Sigmoid colon (tissue), 7 donors: ENCODE measurements around the gene CDC40. TPM values are rescaled to one million over a fixed set of nuclear protein-coding genes. Genes with fewer than 3 reads are reported as not detected.
"Not testable (repeated sequence)": the region's sequence is repeated elsewhere in the genome, so short reads cannot be mapped to it uniquely, and the experiment has no call there.

Experiments used
- DNase-seq: peaks from one replicate; pipeline ENCODE4 v3.0.0-alpha.2; 2019
- H3K27ac ChIP-seq, 4 donors: fragments of 200-600 bp; sonication (generic); one replicate each; pipeline ENCODE4 v1.5.1; 2016 to 2019; ENCODE audit warnings: mild to moderate bottlenecking in 1 of 4
- H3K27me3 ChIP-seq, 3 donors: fragments of 200-600 bp; sonication (generic); one replicate each; pipeline ENCODE4 v1.5.1; 2019; ENCODE audit warnings: mild to moderate bottlenecking in 1 of 3
- H3K36me3 ChIP-seq, 4 donors: fragments of 200-600 bp; sonication (generic); one replicate each; pipeline ENCODE4 v1.5.1; 2016 to 2019
- H3K4me1 ChIP-seq, 4 donors: fragments of 200-600 bp; sonication (generic); one replicate each; pipeline ENCODE4 v1.5.1; 2017 to 2019
- H3K4me3 ChIP-seq, 4 donors: fragments of 200-600 bp; sonication (generic); one replicate each; pipeline ENCODE4 v1.5.1; 2017 to 2019; ENCODE audit warnings: mild to moderate bottlenecking in 2 of 4, moderate library complexity in 1 of 4
- H3K9me3 ChIP-seq, 4 donors: fragments of 200-600 bp in 3 of 4; sonication (generic) in 3 of 4; one replicate each; pipeline versions ENCODE4 v1.5.1 to v1.6.1; 2013 to 2019
- EP300 ChIP-seq, 4 donors: sonication (generic); formaldehyde crosslinking; IDR thresholded peaks; one replicate each; pipeline ENCODE4 v1.6.1; 2017; ENCODE audit warnings: antibody characterized with exemption in 4 of 4
- POLR2A ChIP-seq, 2 donors: fragments of 450-650 bp; IDR thresholded peaks; one replicate each; pipeline ENCODE4 v1.6.1; 2016; ENCODE audit warnings: antibody characterized with exemption in 2 of 2, mild to moderate bottlenecking in 2 of 2, moderate library complexity in 2 of 2
- POLR2AphosphoS5 ChIP-seq, 4 donors: sonication (generic); formaldehyde crosslinking; IDR thresholded peaks; one replicate each; pipeline ENCODE4 v1.6.1; 2017; ENCODE audit warnings: antibody characterized with exemption in 4 of 4
- WGBS, 2 donors: extraction: QIAGEN DNeasy Blood & Tissue Kit; methylation state at CpG; one replicate each; pipeline ENCODE4 v1.1.7; 2013; 5-methylcytosine and 5-hydroxymethylcytosine counted together
- intact Hi-C: fragments of 100-400 bp; cut with DNase I; formaldehyde crosslinking; loops from one replicate; pipeline ENCODE4 v1.15.1; 2023
- polyA plus RNA-seq, 3 donors: library from polyadenylated mRNA; stranded (reverse); fragments of 200-250 nt; gene quantifications; one replicate each; pipeline ENCODE4 v1.2.3, GENCODE V29; 2013
- total RNA-seq, 4 donors: library from RNA; depleted of rRNA; stranded (reverse); fragments of >200 nt; gene quantifications; one replicate each; pipeline ENCODE4 v1.1.0, GENCODE V29; 2016
- TF ChIP-seq, protein P1 (sequence below), 4 experiments: fragments of 450-650 bp in 3 of 4; fragments of 200-600 bp in 1 of 4; IDR thresholded peaks; one replicate each; pipeline ENCODE4 v1.5.1; 2016 to 2019; ENCODE audit warnings: antibody characterized with exemption in 4 of 4, mild to moderate bottlenecking in 3 of 4, moderate library complexity in 2 of 4
- donor health status: healthy with polysubstance abuse.
- donor health status: Bipolar disorder and iron deficiency.
- donor health status: healthy.

The CDC40 gene
- total and polyA plus RNA-seq, 7 donors = 11.4 to 23.9 (median 14.5) TPM

GRCh38 chr6:110239526-110240274 lies 59.5 kb downstream of the CDC40 start:
- intact Hi-C loops = no loop called here
- DNase-seq = no peak
- peaks cover 0 to 31% (median 6%) of the 10 kb centered on the region in 4 donors for H3K36me3 ChIP-seq

DNA sequence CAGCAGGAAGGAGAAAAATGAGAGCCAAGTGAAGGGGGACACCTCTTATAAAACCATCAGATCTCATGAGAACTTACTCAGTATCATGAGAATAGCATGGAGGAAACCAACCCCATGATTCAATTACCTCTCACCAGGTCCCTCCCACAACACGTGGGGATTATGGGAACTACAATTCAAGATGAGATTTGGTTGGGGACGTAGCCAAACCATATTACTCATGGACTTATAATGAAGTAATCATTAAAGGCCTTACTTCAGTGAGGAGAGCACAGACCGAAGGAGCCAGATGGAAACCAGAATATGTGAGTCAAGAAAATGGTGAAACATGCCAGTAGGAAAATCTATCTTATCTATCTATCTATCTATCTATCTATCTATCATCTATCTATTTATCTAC lies 64.4 kb downstream of the CDC40 start:
- H3K27me3 ChIP-seq, H3K4me3 ChIP-seq, H3K9me3 ChIP-seq, H3K4me1 ChIP-seq, intact Hi-C loops, DNase-seq, H3K27ac ChIP-seq: not testable (repeated sequence)
- peaks cover 0 to 23% (median 7%) of the 10 kb centered on the region in 4 donors for H3K36me3 ChIP-seq
- WGBS, 2 donors = 89 to 93% methylated on average over 3 of the region's 3 CpGs

More at GRCh38 chr6:110239526-110240274, 59.5 kb downstream of the CDC40 start:
- Histone ChIP-seq H3K27me3 (no peaks in the 10 kb centered on the region), H3K4me3 (no peak overlapping the region), H3K27ac (no peak overlapping the region), H3K4me1 (no peaks in the 10 kb centered on the region), H3K9me3 (no peaks in the 10 kb centered on the region)
- 94 to 95% methylated on average over 1 of the region's 1 CpG for WGBS, 2 donors
- no peak for TF ChIP-seq POLR2A (IDR thresholded peaks at IDR 0.05)
- TF ChIP-seq EP300 (IDR thresholded peaks at IDR 0.05) = no peak
- TF ChIP-seq, protein P1, sequence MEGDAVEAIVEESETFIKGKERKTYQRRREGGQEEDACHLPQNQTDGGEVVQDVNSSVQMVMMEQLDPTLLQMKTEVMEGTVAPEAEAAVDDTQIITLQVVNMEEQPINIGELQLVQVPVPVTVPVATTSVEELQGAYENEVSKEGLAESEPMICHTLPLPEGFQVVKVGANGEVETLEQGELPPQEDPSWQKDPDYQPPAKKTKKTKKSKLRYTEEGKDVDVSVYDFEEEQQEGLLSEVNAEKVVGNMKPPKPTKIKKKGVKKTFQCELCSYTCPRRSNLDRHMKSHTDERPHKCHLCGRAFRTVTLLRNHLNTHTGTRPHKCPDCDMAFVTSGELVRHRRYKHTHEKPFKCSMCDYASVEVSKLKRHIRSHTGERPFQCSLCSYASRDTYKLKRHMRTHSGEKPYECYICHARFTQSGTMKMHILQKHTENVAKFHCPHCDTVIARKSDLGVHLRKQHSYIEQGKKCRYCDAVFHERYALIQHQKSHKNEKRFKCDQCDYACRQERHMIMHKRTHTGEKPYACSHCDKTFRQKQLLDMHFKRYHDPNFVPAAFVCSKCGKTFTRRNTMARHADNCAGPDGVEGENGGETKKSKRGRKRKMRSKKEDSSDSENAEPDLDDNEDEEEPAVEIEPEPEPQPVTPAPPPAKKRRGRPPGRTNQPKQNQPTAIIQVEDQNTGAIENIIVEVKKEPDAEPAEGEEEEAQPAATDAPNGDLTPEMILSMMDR (IDR thresholded peaks at IDR 0.05) = no peak
- TF ChIP-seq POLR2AphosphoS5 (IDR thresholded peaks at IDR 0.05) = no peak

DNA sequence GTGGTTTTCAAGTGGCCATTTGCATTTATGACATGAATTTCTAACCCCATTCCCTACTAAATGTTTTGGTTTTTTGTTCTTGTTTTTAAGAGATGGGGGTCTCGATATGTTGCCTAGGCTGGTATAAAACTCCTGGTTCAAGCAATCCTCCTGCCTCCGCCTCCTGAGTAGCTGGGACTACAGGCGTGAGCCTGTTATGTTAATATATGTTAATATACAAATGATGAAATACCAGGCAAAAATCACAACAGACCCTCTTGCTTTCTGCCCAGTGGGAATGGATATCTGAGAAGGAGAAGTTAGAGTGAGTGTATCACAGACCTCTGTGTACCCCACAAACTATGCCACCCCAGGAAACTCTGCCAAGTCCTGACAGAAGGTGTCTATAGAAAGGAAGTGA lies 66.2 kb downstream of the CDC40 start:
- Histone ChIP-seq H3K36me3 (peaks cover 0 to 23% (median 7%) of the 10 kb centered on the region in 4 donors), H3K27ac (no peak overlapping the region), H3K27me3 (no peaks in the 10 kb centered on the region), H3K4me1 (no peaks in the 10 kb centered on the region), H3K4me3 (no peak overlapping the region), H3K9me3 (no peaks in the 10 kb centered on the region)
- intact Hi-C loops = no loop called here
- WGBS, 2 donors = 96 to 97% methylated on average over 3 of the region's 3 CpGs
- no peak for DNase-seq
- TF ChIP-seq POLR2A (IDR thresholded peaks at IDR 0.05) (no peak), EP300 (IDR thresholded peaks at IDR 0.05) (no peak), POLR2AphosphoS5 (IDR thresholded peaks at IDR 0.05) (no peak)
- TF ChIP-seq, protein P1 (IDR thresholded peaks at IDR 0.05) = no peak

DNA sequence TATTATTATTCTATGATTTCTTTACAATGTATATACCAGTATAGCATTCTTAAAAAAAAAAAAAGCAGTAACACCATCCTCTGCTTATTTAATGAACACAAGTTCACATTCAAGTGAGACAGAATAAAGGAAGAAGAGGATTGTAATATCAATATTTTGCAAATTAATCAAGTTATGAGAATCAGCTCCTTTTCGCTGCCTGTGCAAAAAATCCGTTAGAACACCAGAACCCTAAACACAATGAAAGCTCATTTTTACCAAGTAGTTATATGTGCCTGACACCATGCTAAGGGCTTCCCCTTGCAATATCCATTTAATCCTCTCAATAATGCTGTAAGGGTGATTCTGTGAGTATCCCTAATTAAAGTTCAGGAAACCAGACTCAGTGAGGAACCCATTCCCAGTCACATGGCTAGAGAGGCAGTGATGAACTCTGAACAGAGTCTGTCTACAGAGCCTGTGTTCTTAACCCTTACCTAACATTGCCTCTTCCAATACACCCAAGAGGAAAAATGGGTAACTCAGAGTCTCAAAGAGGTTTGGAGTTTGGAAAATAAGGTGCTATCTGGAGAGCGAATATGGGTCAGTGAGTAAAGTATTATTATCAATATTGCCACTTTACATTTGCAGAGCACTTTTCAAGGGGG lies 66.8 kb downstream of the CDC40 start:
- 93 to 95% methylated on average over 3 of the region's 3 CpGs for WGBS, 2 donors
- H3K27me3 ChIP-seq = no peaks in the 10 kb centered on the region
- peaks cover 0 to 23% (median 7%) of the 10 kb centered on the region in 4 donors for H3K36me3 ChIP-seq
- TF ChIP-seq POLR2A (IDR thresholded peaks at IDR 0.05) (no peak), EP300 (IDR thresholded peaks at IDR 0.05) (no peak), POLR2AphosphoS5 (IDR thresholded peaks at IDR 0.05) (no peak)
- TF ChIP-seq, protein P1 (IDR thresholded peaks at IDR 0.05) = no peak
- no peak overlapping the region for H3K27ac ChIP-seq
- no peaks in the 10 kb centered on the region for H3K9me3 ChIP-seq
- H3K4me1 ChIP-seq = no peaks in the 10 kb centered on the region
- intact Hi-C loops = no loop called here
- no peak for DNase-seq
- H3K4me3 ChIP-seq = no peak overlapping the region

- 74 to 87% methylated on average over 4 of the region's 4 CpGs for WGBS, 2 donors
Observed at GRCh38 chr6:110250058-110250457, 69.8 kb downstream of the CDC40 start.

More at GRCh38 chr6:110250058-110250457, 69.8 kb downstream of the CDC40 start:
- H3K27me3 ChIP-seq = no peaks in the 10 kb centered on the region
- H3K36me3 ChIP-seq = peaks cover 0 to 10% (median 6%) of the 10 kb centered on the region in 4 donors
- intact Hi-C loops = no loop called here
- no peaks in the 10 kb centered on the region for H3K9me3 ChIP-seq
- TF ChIP-seq, protein P1 (IDR thresholded peaks at IDR 0.05) = no peak
- TF ChIP-seq POLR2A (IDR thresholded peaks at IDR 0.05) (no peak), POLR2AphosphoS5 (IDR thresholded peaks at IDR 0.05) (no peak), EP300 (IDR thresholded peaks at IDR 0.05) (no peak)
- no peak overlapping the region for H3K4me3 ChIP-seq
- H3K27ac ChIP-seq = no peak overlapping the region
- DNase-seq = no peak
- H3K4me1 ChIP-seq = no peaks in the 10 kb centered on the region
